Measurements from ENCODE around the gene CCDC186. TPM values are rescaled to one million over a fixed set of nuclear protein-coding genes. Genes with fewer than 3 reads are reported as not detected.

CCDC186 gene
- total and polyA plus RNA-seq, 2 of the 4 experiments (the other 2 are of a cell fraction) = 3.0 to 6.1 TPM

GRCh38 chr10:114180937-114181336, 6.9 kb upstream of the CCDC186 start:
- POLR2A ChIA-PET (ENCODE audit: unreplicated experiment) = no interaction called here
- ATAC-seq (ENCODE audit: low read depth) = no peak
- no peak overlapping the region for H2AK9ac ChIP-seq (replicated peaks; ENCODE audit: low read depth, low read length, poor library complexity)

More at GRCh38 chr10:114180937-114181336, 6.9 kb upstream of the CCDC186 start:
- no peak overlapping the region for H4K5ac ChIP-seq (ENCODE audit: low read depth, low read length)
- no peak overlapping the region for H2AK5ac ChIP-seq (ENCODE audit: low read depth, low read length)
- H4K8ac ChIP-seq (ENCODE audit: low read depth in 2 of 2, low read length in 2 of 2) = no peak overlapping the region
- H3K9ac ChIP-seq (ENCODE audit: low read depth, low read length) = no peak overlapping the region
- CTCF ChIA-PET = interaction anchor here (0.6 kb wide), 1 partner anchor 314 kb away, joined by 3 read pairs; no protein-coding TSS in a partner anchor
- no peak overlapping the region for H2BK20ac ChIP-seq (ENCODE audit: low read depth, low read length)
- H3K14ac ChIP-seq (replicated peaks; ENCODE audit: low read depth, low read length) = no peak overlapping the region
- H3K27me3 ChIP-seq (ENCODE audit: control insufficient read depth, insufficient read depth, low read length) = peaks cover 8% of the 10 kb centered on the region
- no peak overlapping the region for H3K56ac ChIP-seq (ENCODE audit: extremely low read depth, insufficient read depth, low read length)
- no CpG with 5 or more reads among the region's 3 CpGs for WGBS, 2 experiments (ENCODE audit: extremely low coverage in 2 of 2, insufficient read length in 1 of 2)
- no peak overlapping the region for H2AFZ ChIP-seq (replicated peaks; ENCODE audit: low read length, poor library complexity)
- BruUV-seq (replicated peaks) = no TSS peak
- dilution Hi-C loops (cut with HindIII; ENCODE audit: low sequenced_read_pairs, unreplicated experiment) = no loop called here
- H3K9me3 ChIP-seq (ENCODE audit: control insufficient read depth, insufficient read depth, low read length) = no peaks in the 10 kb centered on the region
- no peak overlapping the region for H3K27ac ChIP-seq (ENCODE audit: insufficient read depth, low read length)
- no peaks in the 10 kb centered on the region for H3K9me1 ChIP-seq (ENCODE audit: insufficient read depth, low read length)
- no peaks in the 10 kb centered on the region for H4K20me1 ChIP-seq (ENCODE audit: insufficient read depth, low read length)
- no peaks in the 10 kb centered on the region for H3K79me1 ChIP-seq (ENCODE audit: low read depth in 1 of 2, low read length in 2 of 2)
- no peak for DNase-seq
- H3K4me1 ChIP-seq (ENCODE audit: control insufficient read depth, insufficient read depth, low read length) = no peaks in the 10 kb centered on the region
- H2BK5ac ChIP-seq (ENCODE audit: low read depth, low read length, poor library complexity, severe bottlenecking) = no peak overlapping the region
- H3K36me3 ChIP-seq (ENCODE audit: control insufficient read depth, insufficient read depth, low read length) = no peaks in the 10 kb centered on the region
- H3K18ac ChIP-seq (ENCODE audit: low read depth, low read length) = no peak overlapping the region
- intact Hi-C loops (cut with micrococcal nuclease) = no loop called here
- in situ Hi-C loops (cut with MboI; ENCODE audit: low sequenced_read_pairs) = no loop called here
- no peak overlapping the region for H3K4me3 ChIP-seq (ENCODE audit: insufficient read depth, low read depth, low read length)
- no peak overlapping the region for H4K91ac ChIP-seq (ENCODE audit: insufficient read depth, low read depth, low read length)
- H3K23ac ChIP-seq (ENCODE audit: low read depth, low read length) = no peak overlapping the region
- TF ChIP-seq, protein P1, sequence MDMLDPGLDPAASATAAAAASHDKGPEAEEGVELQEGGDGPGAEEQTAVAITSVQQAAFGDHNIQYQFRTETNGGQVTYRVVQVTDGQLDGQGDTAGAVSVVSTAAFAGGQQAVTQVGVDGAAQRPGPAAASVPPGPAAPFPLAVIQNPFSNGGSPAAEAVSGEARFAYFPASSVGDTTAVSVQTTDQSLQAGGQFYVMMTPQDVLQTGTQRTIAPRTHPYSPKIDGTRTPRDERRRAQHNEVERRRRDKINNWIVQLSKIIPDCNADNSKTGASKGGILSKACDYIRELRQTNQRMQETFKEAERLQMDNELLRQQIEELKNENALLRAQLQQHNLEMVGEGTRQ (IDR thresholded peaks at IDR 0.05; ENCODE audit: low read depth, low read length) = no peak
- TF ChIP-seq SMC3 (IDR thresholded peaks at IDR 0.05; ENCODE audit: low read depth, low read length) (no peak), MAZ (IDR thresholded peaks at IDR 0.05; ENCODE audit: borderline replicate concordance, low read depth, low read length) (no peak), FOS (IDR thresholded peaks at IDR 0.05; ENCODE audit: low read depth, low read length) (no peak)
- no peak overlapping the region for H3K4ac ChIP-seq (ENCODE audit: low read depth, low read length)
- H3K4me2 ChIP-seq (ENCODE audit: low read depth, low read length) = no peak overlapping the region
- H2BK120ac ChIP-seq (ENCODE audit: low read depth, low read length) = no peak overlapping the region
- H2BK15ac ChIP-seq (ENCODE audit: low read depth, low read length) = no peak overlapping the region
